Astrocyte (in vitro differentiated cells and primary cell): Measurements from ENCODE around the gene ELOVL1. TPM values are rescaled to one million over a fixed set of nuclear protein-coding genes. Genes with fewer than 3 reads are reported as not detected.

Source experiments
- DNase-seq: peaks from one replicate; pipeline ENCODE4 v3.0.0-alpha.2; 2010; ENCODE audit warnings: low read depth
- FAIRE-seq: peaks from 2 replicates; lab custom pipeline; 2011; peaks lifted over from hg19 to GRCh38; lab: Jason Lieb, UNC
- H2AFZ ChIP-seq: 2 replicates; pipeline ENCODE4 v1.6.0; 2012; ENCODE audit warnings: low read depth, low read length, inconsistent platforms
- H3K27ac ChIP-seq: 2 replicates; pipeline ENCODE4 v1.5.1; 2011; ENCODE audit warnings: low read depth, low read length, inconsistent platforms
- H3K27me3 ChIP-seq: 2 replicates; pipeline ENCODE4 v1.6.0; 2011; ENCODE audit warnings: low read length, inconsistent platforms; ENCODE audit not compliant: insufficient read depth
- H3K36me3 ChIP-seq: 2 replicates; pipeline ENCODE4 v1.5.1; 2011; ENCODE audit warnings: low read length, inconsistent platforms; ENCODE audit not compliant: insufficient read depth
- H3K4me1 ChIP-seq: 2 replicates; pipeline ENCODE4 v1.5.1; 2011; ENCODE audit warnings: low read length, inconsistent platforms; ENCODE audit not compliant: insufficient read depth
- H3K4me2 ChIP-seq: 2 replicates; pipeline ENCODE4 v1.6.0; 2012; ENCODE audit warnings: low read length, inconsistent platforms
- H3K4me3 ChIP-seq: 2 replicates; pipeline ENCODE4 v1.5.1; 2011; ENCODE audit warnings: low read depth, mild to moderate bottlenecking, low read length, inconsistent platforms; ENCODE audit not compliant: insufficient read depth
- H3K79me2 ChIP-seq: 2 replicates; pipeline ENCODE4 v1.6.0; 2012; ENCODE audit warnings: mild to moderate bottlenecking, low read length, inconsistent platforms; ENCODE audit not compliant: insufficient read depth
- H3K9ac ChIP-seq: 2 replicates; pipeline ENCODE4 v1.6.0; 2012; ENCODE audit warnings: mild to moderate bottlenecking, low read length, inconsistent platforms
- H3K9me3 ChIP-seq: 2 replicates; pipeline ENCODE4 v1.5.1; 2012; ENCODE audit warnings: low read depth, mild to moderate bottlenecking, low read length, inconsistent platforms; ENCODE audit not compliant: insufficient read depth
- H4K20me1 ChIP-seq: 2 replicates; pipeline ENCODE4 v1.6.0; 2012; ENCODE audit warnings: low read length, inconsistent platforms; ENCODE audit not compliant: insufficient read depth
- H3K27ac Mint-ChIP-seq: one replicate; pipeline ENCODE4 v1.8.0; 2021; ENCODE audit warnings: mild to moderate bottlenecking, mixed read lengths; ENCODE audit not compliant: unreplicated experiment
- H3K27me3 Mint-ChIP-seq: one replicate; pipeline ENCODE4 v1.8.0; 2021; ENCODE audit warnings: low read depth, mixed read lengths; ENCODE audit not compliant: unreplicated experiment
- H3K36me3 Mint-ChIP-seq: one replicate; pipeline ENCODE4 v1.8.0; 2021; ENCODE audit warnings: low read depth, mixed read lengths; ENCODE audit not compliant: unreplicated experiment
- H3K4me1 Mint-ChIP-seq: one replicate; pipeline ENCODE4 v1.8.0; 2021; ENCODE audit warnings: low read depth, mixed read lengths; ENCODE audit not compliant: unreplicated experiment
- H3K4me3 Mint-ChIP-seq: one replicate; pipeline ENCODE4 v1.8.0; 2021; ENCODE audit warnings: mild to moderate bottlenecking, moderate library complexity, mixed read lengths; ENCODE audit not compliant: unreplicated experiment
- H3K9me3 Mint-ChIP-seq: one replicate; pipeline ENCODE4 v1.8.0; 2021; ENCODE audit warnings: mild to moderate bottlenecking, mixed read lengths; ENCODE audit not compliant: unreplicated experiment
- CTCF ChIP-seq: IDR thresholded peaks from 2 replicates; pipeline ENCODE4 v1.5.1; 2011; ENCODE audit warnings: low read depth, mild to moderate bottlenecking, inconsistent platforms, low read length, moderate library complexity; ENCODE audit not compliant: insufficient read depth
- EZH2 ChIP-seq: IDR thresholded peaks from 2 replicates; pipeline ENCODE4 v1.6.1; 2012; ENCODE audit warnings: mild to moderate bottlenecking, low read length, inconsistent platforms; ENCODE audit not compliant: insufficient read depth
- total RNA-seq: library from RNA; stranded (reverse); gene quantifications from 2 replicates; pipeline ENCODE4 v1.2.1, GENCODE V29; 2021

The ELOVL1 gene
- total RNA-seq, 1 donor from 2014 or later = 131 TPM

GRCh38 chr1:43377831-43378230, 10.0 kb upstream of the ELOVL1 start:
- Histone ChIP-seq H3K79me2 (no peaks in the 10 kb centered on the region), H3K9me3 (no peaks in the 10 kb centered on the region), H3K4me1 (peaks cover 11% of the 10 kb centered on the region), H3K4me3 (no peak overlapping the region), H3K36me3 (peaks cover 13% of the 10 kb centered on the region), H3K27ac (no peak overlapping the region), H3K27me3 (no peaks in the 10 kb centered on the region), H3K9ac (no peak overlapping the region), H3K4me2 (no peak overlapping the region), H2AFZ (no peak overlapping the region), H4K20me1 (no peaks in the 10 kb centered on the region)
- TF ChIP-seq CTCF = no peak
- TF ChIP-seq EZH2 = no peak
- Mint-ChIP-seq H3K9me3 (no peaks in the 10 kb centered on the region), H3K27ac (no peak overlapping the region), H3K27me3 (no peaks in the 10 kb centered on the region), H3K4me1 (peaks cover 6% of the 10 kb centered on the region), H3K36me3 (peaks cover 10% of the 10 kb centered on the region), H3K4me3 (no peak overlapping the region)
- FAIRE-seq (no peak), DNase-seq (no peak)

- Histone ChIP-seq H3K79me2 (no peaks in the 10 kb centered on the region), H2AFZ (no peak overlapping the region), H3K27ac (no peak overlapping the region), H3K27me3 (no peaks in the 10 kb centered on the region), H3K9ac (no peak overlapping the region), H4K20me1 (no peaks in the 10 kb centered on the region), H3K36me3 (peaks cover 7% of the 10 kb centered on the region), H3K4me2 (no peak overlapping the region), H3K4me1 (peaks cover 19% of the 10 kb centered on the region), H3K4me3 (no peak overlapping the region), H3K9me3 (no peaks in the 10 kb centered on the region)
- Mint-ChIP-seq H3K4me1 (peaks cover 3% of the 10 kb centered on the region), H3K4me3 (no peak overlapping the region), H3K27ac (no peak overlapping the region), H3K36me3 (peaks cover 10% of the 10 kb centered on the region), H3K27me3 (no peaks in the 10 kb centered on the region), H3K9me3 (no peaks in the 10 kb centered on the region)
- TF ChIP-seq CTCF (no peak), EZH2 (no peak)
- no peak for DNase-seq
- no peak for FAIRE-seq
These were observed 9.0 kb upstream of the ELOVL1 start for GRCh38 chr1:43376723-43377235.

DNA sequence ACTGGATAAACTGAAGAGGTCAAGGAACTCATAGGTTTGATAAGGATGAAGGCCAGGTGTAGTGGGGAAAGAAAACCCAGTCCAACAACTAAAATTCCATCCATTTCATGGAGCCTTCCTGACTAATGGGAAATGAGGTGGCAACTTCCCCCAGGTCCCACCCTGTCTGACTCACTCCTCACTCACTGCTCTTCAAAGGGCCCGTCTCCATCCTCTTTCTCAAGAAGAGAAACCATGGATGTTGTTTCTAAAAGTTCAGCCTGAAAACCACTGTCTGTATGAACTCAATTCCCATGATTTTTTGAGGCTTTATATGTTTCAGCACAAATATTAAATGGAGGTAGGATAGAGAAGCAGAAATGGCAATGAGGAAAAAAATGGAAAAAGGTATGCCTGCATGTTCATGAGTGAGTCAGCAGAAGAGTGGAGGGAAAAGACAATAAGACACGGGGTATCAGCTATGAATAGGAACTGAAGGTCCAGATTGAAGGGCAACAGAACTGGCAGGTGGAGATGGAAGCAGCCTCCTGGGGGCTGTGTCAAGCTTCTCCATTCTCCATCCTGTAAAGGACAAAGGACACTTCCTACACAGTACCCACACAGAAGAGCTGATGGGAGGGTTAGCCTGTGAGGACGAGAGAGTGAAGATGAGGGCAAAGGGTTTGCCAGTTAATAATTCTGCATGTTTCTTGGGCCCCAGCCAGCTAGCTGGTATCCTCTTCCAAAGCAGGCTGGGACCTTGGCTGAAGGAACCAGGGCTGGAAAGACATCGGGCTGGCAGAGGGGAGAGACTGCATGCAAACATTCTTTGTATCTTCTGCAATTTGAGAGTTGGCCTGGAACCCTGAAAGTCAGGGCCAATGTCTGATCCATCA, 5.5 kb upstream of the ELOVL1 start:
- Mint-ChIP-seq H3K27ac (no peak overlapping the region), H3K4me3 (no peak overlapping the region), H3K9me3 (no peaks in the 10 kb centered on the region), H3K36me3 (peaks cover 2% of the 10 kb centered on the region), H3K27me3 (no peaks in the 10 kb centered on the region), H3K4me1 (peaks cover 4% of the 10 kb centered on the region)
- peak overlapping the region; percentile 2 for H3K4me3 ChIP-seq
- H2AFZ ChIP-seq = peak overlapping the region; percentile 0
- H4K20me1 ChIP-seq = no peaks in the 10 kb centered on the region
- H3K9me3 ChIP-seq = no peaks in the 10 kb centered on the region
- DNase-seq (peak; percentile 81), FAIRE-seq (peak; percentile 94)
- H3K79me2 ChIP-seq = peaks cover 12% of the 10 kb centered on the region
- H3K9ac ChIP-seq = peak overlapping the region; percentile 25
- H3K4me1 ChIP-seq = peaks cover 26% of the 10 kb centered on the region
- peak overlapping the region; percentile 78 for H3K27ac ChIP-seq
- no peaks in the 10 kb centered on the region for H3K36me3 ChIP-seq
- no peaks in the 10 kb centered on the region for H3K27me3 ChIP-seq
- peak overlapping the region; percentile 56 for H3K4me2 ChIP-seq
- TF ChIP-seq CTCF (no peak), EZH2 (no peak)
